H4 (cell line): ENCODE data around the gene DNAJB8. TPM values are rescaled to one million over a fixed set of nuclear protein-coding genes. Genes with fewer than 3 reads are reported as not detected.

ENCODE experiments used
- total RNA-seq: library from RNA; depleted of rRNA; stranded (reverse); fragments of >200 nt; shearing (Covaris generic); gene quantifications from 2 replicates; pipeline ENCODE4 v1.2.3, GENCODE V29; 2014; rRNA removed

Gene DNAJB8
- total RNA-seq, 1 experiment from 2014 or later: not detected

Other genes starting within 250 kb of the DNAJB8 start
- 4.0 TPM in 2 replicates for gene GATA2, start 26.3 kb upstream of the DNAJB8 start, total RNA-seq
- 525 and 532 TPM in 2 replicates for gene RPN1, start 183.9 kb upstream of the DNAJB8 start, total RNA-seq